Upper lobe of right lung (tissue), 1 donor: ENCODE data around the gene POTEM. TPM values are rescaled to one million over a fixed set of nuclear protein-coding genes. Genes with fewer than 3 reads are reported as not detected.
A peak's percentile ranks its signal among the peaks of the same experiment; 100 is the strongest.
"Not testable (repeated sequence)": the region's sequence is repeated elsewhere in the genome, so short reads cannot be mapped to it uniquely, and the experiment has no call there.

Experiments used
- ATAC-seq: fragments of 200-7000 bp; cut with Tn5 transposase; one replicate; pipeline ENCODE4 v1.9.1; 2020; ENCODE audit warnings: mild to moderate bottlenecking, moderate library complexity
- DNase-seq: peaks from one replicate; pipeline ENCODE4 v3.0.0-alpha.2; 2020
- H3K27ac ChIP-seq: fragments of 200-600 bp; one replicate; pipeline ENCODE4 v1.8.0; 2022
- H3K27me3 ChIP-seq: fragments of 200-600 bp; one replicate; pipeline ENCODE4 v1.8.0; 2022; ENCODE audit warnings: mild to moderate bottlenecking
- H3K36me3 ChIP-seq: fragments of 200-600 bp; one replicate; pipeline ENCODE4 v1.8.0; 2022
- H3K4me1 ChIP-seq: fragments of 200-600 bp; one replicate; pipeline ENCODE4 v1.8.0; 2022
- H3K4me3 ChIP-seq: fragments of 200-600 bp; one replicate; pipeline ENCODE4 v1.8.0; 2022; ENCODE audit warnings: mild to moderate bottlenecking
- H3K9me3 ChIP-seq: fragments of 200-600 bp; one replicate; pipeline ENCODE4 v1.8.0; 2022
- intact Hi-C: fragments of 100-400 bp; cut with DNase I; formaldehyde crosslinking; loops from one replicate; pipeline ENCODE4 v1.11.0; 2022
- total RNA-seq: library from RNA; stranded (reverse); fragmentation: NEBNext Ultra II Directional; extraction: Animal tissue kit (Norgen Biotek cat#: 25700); gene quantifications from one replicate; pipeline ENCODE4 v1.2.1, GENCODE V29; 2021
- donor health status: DM: no; HTN: yes; CAD: no; lungs with severe emphysema.

Gene POTEM
- total RNA-seq, 1 donor from 2014 or later, result not detected

GRCh38 chr14:19007678-19008077, 40.4 kb downstream of the POTEM start:
- ATAC-seq, H3K4me1 ChIP-seq, H3K27ac ChIP-seq, H3K4me3 ChIP-seq, intact Hi-C loops, H3K27me3 ChIP-seq, H3K36me3 ChIP-seq, H3K9me3 ChIP-seq: not testable (repeated sequence)
- peak; percentile 60 for DNase-seq

- intact Hi-C loops, ATAC-seq, H3K27ac ChIP-seq, H3K9me3 ChIP-seq, H3K4me1 ChIP-seq, H3K4me3 ChIP-seq, H3K36me3 ChIP-seq, H3K27me3 ChIP-seq, DNase-seq: not testable (repeated sequence)
These were observed 43.8 kb downstream of the POTEM start for GRCh38 chr14:19011029-19011428.

- H3K4me3 ChIP-seq, H3K9me3 ChIP-seq, intact Hi-C loops, H3K27me3 ChIP-seq, H3K27ac ChIP-seq, H3K36me3 ChIP-seq, ATAC-seq, H3K4me1 ChIP-seq: not testable (repeated sequence)
- DNase-seq, result peak; percentile 50
These were observed 44.5 kb downstream of the POTEM start for GRCh38 chr14:19011703-19012102.

- H3K4me1 ChIP-seq, H3K27ac ChIP-seq, H3K27me3 ChIP-seq, DNase-seq, H3K36me3 ChIP-seq, H3K9me3 ChIP-seq, H3K4me3 ChIP-seq, intact Hi-C loops: not testable (repeated sequence)
- ATAC-seq, result peak; percentile 52
These were observed 48.0 kb downstream of the POTEM start for GRCh38 chr14:19015185-19015584.

GRCh38 chr14:19025080-19025589, 57.9 kb downstream of the POTEM start:
- H3K4me3 ChIP-seq, H3K27me3 ChIP-seq, H3K9me3 ChIP-seq, H3K27ac ChIP-seq, H3K4me1 ChIP-seq, H3K36me3 ChIP-seq, DNase-seq, intact Hi-C loops: not testable (repeated sequence)
- ATAC-seq, result peak; percentile 59

- ATAC-seq, H3K27ac ChIP-seq, H3K4me1 ChIP-seq, H3K4me3 ChIP-seq, H3K9me3 ChIP-seq, intact Hi-C loops, H3K36me3 ChIP-seq, H3K27me3 ChIP-seq: not testable (repeated sequence)
- peak; percentile 46 for DNase-seq
These were observed 59.6 kb downstream of the POTEM start for GRCh38 chr14:19026649-19027351.

- DNase-seq, H3K9me3 ChIP-seq, H3K36me3 ChIP-seq, H3K4me3 ChIP-seq, intact Hi-C loops, H3K4me1 ChIP-seq, ATAC-seq, H3K27ac ChIP-seq, H3K27me3 ChIP-seq: not testable (repeated sequence)
These were observed 60.7 kb downstream of the POTEM start for GRCh38 chr14:19027895-19028294.

- H3K27ac ChIP-seq, H3K4me3 ChIP-seq, H3K9me3 ChIP-seq, DNase-seq, H3K27me3 ChIP-seq, H3K4me1 ChIP-seq, intact Hi-C loops, H3K36me3 ChIP-seq: not testable (repeated sequence)
- ATAC-seq, result peak; percentile 23
These were observed 69.7 kb downstream of the POTEM start for GRCh38 chr14:19036811-19037382.

GRCh38 chr14:19038060-19038664, 70.9 kb downstream of the POTEM start:
- H3K27ac ChIP-seq, H3K4me3 ChIP-seq, H3K9me3 ChIP-seq, H3K27me3 ChIP-seq, H3K36me3 ChIP-seq, intact Hi-C loops, H3K4me1 ChIP-seq: not testable (repeated sequence)
- ATAC-seq (peak; percentile 34), DNase-seq (peak; percentile 64)

GRCh38 chr14:19038785-19039184, 71.6 kb downstream of the POTEM start:
- DNase-seq, intact Hi-C loops, H3K36me3 ChIP-seq, H3K27me3 ChIP-seq, H3K4me1 ChIP-seq, H3K27ac ChIP-seq, H3K9me3 ChIP-seq, H3K4me3 ChIP-seq: not testable (repeated sequence)
- ATAC-seq, result peak; percentile 51

- ATAC-seq, H3K27ac ChIP-seq, H3K9me3 ChIP-seq, H3K36me3 ChIP-seq, H3K27me3 ChIP-seq, H3K4me3 ChIP-seq, H3K4me1 ChIP-seq, intact Hi-C loops, DNase-seq: not testable (repeated sequence)
These were observed 76.2 kb downstream of the POTEM start for GRCh38 chr14:19043384-19043783.
